Fibroblast of pulmonary artery (primary cell): ENCODE data around the gene CAPN2.

Experiments
- DNase-seq: peaks from one replicate; pipeline ENCODE4 v3.0.0-alpha.2; 2010; ENCODE audit warnings: low read depth
- H3K4me3 ChIP-seq: replicated peaks from 2 replicates; pipeline ENCODE4 v1.5.1; 2011; ENCODE audit warnings: low read depth, mild to moderate bottlenecking, control low read depth, low read length, moderate library complexity
- TF ChIP-seq, protein P1 (sequence below): IDR thresholded peaks from 2 replicates; pipeline ENCODE4 v1.5.1; 2011; ENCODE audit warnings: mild to moderate bottlenecking, control low read depth, low read length, inconsistent platforms; ENCODE audit errors: missing control alignments

The CAPN2 gene

DNA sequence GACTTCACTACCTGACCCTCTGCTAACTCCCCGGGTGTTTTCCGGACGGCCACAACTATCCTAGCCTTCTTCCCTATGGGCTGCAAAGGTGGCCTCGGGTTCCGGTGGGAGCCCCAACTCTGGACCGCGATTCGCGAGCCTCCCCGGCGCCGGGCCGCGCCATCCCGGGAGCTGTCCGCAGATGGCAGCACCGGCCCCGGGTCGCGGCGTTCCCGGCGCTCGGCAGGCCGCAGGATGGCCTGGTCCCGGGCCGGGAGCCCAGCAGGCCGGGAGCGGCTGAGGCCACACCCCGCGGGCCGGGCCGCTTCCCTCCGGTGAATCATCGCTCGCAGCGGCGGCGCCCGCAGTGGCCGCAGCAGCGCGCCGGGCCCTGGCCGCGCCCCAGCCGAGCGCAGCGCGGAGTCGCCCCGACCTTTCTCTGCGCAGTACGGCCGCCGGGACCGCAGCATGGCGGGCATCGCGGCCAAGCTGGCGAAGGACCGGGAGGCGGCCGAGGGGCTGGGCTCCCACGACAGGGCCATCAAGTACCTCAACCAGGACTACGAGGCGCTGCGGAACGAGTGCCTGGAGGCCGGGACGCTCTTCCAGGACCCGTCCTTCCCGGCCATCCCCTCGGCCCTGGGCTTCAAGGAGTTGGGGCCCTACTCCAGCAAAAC lies at the start of gene CAPN2:
TSS of gene CAPN2 (plus strand) at position 346 of the 656 bp plus-strand sequence. CDS start at position 448, 102 bp downstream.
- peak; percentile 87 for DNase-seq
- peak within 1 kb of the TSS; percentile 80 for H3K4me3 ChIP-seq
- TF ChIP-seq, protein P1, sequence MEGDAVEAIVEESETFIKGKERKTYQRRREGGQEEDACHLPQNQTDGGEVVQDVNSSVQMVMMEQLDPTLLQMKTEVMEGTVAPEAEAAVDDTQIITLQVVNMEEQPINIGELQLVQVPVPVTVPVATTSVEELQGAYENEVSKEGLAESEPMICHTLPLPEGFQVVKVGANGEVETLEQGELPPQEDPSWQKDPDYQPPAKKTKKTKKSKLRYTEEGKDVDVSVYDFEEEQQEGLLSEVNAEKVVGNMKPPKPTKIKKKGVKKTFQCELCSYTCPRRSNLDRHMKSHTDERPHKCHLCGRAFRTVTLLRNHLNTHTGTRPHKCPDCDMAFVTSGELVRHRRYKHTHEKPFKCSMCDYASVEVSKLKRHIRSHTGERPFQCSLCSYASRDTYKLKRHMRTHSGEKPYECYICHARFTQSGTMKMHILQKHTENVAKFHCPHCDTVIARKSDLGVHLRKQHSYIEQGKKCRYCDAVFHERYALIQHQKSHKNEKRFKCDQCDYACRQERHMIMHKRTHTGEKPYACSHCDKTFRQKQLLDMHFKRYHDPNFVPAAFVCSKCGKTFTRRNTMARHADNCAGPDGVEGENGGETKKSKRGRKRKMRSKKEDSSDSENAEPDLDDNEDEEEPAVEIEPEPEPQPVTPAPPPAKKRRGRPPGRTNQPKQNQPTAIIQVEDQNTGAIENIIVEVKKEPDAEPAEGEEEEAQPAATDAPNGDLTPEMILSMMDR: peak; percentile 34

DNA sequence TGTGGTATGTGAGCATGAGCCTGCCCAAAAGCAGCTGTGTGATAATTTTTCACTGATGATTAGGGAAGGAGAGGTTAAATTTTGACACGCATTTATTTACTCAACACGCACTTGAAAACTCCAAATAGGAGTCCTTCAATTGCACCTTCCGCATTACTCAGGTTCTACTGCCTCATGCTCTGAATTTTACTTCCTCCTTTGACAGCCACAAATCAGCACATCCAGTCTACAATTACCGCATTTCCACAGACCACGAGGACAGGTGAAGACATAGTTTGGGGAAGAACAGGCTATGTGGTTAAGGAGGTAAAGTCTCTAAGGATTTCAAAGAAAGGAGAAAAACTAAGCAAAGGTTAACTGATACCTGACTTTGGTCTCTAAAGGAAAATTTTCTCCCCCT lies 49.4 kb upstream of the CAPN2 start:
- H3K4me3 ChIP-seq: no peak overlapping the region
- DNase-seq: no peak
- TF ChIP-seq, protein P1: no peak

- TF ChIP-seq, protein P1: no peak
- no peak for DNase-seq
- H3K4me3 ChIP-seq: no peak overlapping the region
Measured at GRCh38 chr1:223664106-223664505, 48.2 kb upstream of the CAPN2 start.

GRCh38 chr1:223665592-223666312 lies 46.6 kb upstream of the CAPN2 start, which contains the start of gene CAPN8:
Gene CAPN8, minus strand, starts transcription at chr1:223665701. Its CDS starts 55 bp downstream, at chr1:223665646.
- DNase-seq: no peak
- TF ChIP-seq, protein P1: no peak
- no peak within 1 kb of the TSS for H3K4me3 ChIP-seq

DNA sequence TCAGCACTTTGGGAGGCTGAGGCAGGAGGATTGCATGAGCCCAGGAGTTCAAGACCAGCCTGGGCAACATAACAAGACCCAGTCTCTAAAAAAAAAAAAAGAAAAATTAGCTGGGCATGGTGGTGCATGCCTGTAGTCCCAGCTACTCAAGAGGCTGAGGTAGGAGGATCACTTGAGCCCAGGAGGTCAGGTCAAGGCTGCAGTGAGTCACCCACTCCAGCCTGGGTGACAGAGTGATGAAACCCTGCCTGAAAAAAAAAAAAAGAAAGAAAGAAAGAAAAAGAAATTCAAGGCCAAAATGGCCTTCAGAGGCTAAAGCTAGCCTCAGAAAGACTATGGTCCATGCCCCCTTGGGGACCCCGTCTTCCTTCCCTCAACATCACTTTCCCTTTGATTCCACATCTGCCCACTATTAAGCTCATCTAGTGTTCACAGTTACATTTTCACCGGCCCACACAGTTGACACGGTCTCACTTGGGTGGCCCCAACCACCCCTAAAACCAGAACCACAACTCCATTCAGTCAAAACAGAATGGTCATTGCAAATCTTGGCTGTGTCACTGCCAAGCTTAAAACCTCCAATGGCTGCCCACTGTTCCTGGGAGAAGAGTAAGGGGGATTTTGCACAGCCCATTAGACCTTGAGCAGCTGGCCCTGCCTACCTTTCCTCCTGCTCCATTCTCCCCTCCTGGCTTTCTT lies 44.7 kb upstream of the CAPN2 start:
- no peak overlapping the region for H3K4me3 ChIP-seq
- peak; percentile 4 for DNase-seq
- TF ChIP-seq, protein P1: no peak

DNA sequence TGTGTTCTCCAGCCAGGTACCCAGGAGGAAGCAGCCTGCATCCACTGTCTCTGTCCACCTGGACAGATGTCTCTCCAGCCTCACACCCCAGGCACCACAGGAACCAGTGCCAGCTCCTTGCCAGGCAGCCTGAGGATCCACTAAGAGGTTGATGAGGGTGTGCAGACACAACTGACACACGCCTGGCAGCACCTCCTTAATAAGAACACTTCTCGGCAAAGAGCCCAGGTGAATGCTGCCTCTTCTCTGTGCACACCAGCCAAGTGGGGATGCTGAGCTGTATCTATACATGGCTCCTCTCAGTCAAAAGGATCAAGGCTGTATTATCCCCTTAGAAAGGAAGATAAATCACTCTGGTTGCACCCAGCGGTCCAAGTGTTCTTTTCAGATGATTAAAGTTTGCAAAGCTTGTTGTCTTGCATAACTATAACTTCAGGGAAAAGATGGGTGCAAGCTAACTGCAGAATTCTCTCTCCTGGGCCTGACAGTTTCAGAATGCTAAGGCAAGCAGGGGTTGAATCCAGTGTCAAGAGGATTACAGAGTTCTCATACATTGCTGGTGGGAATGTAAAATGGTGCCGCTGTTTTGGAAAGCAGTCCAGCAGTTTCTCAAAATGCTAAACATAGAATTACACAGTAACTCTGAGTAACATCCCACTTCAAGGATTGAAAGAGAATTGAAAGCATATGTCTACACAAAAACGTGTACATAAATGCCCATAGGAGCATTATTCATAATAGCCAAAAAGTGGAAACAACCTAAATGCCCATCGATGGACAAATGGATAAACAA lies 43.1 kb upstream of the CAPN2 start:
- TF ChIP-seq, protein P1: no peak
- DNase-seq: no peak
- no peak overlapping the region for H3K4me3 ChIP-seq
